HepG2 (cell line): Measurements from ENCODE around the gene TNP2. TPM values are rescaled to one million over a fixed set of nuclear protein-coding genes. Genes with fewer than 3 reads are reported as not detected.

ENCODE experiments used
- FOXA1 ChIP-seq, 2 experiments: fragments of 450-650 bp in 1 of 2; sonication (generic) in 1 of 2; formaldehyde crosslinking in 1 of 2; IDR thresholded peaks; 2 replicates each; pipeline versions ENCODE4 v1.4.0 to v1.6.1; 2016 to 2020; ENCODE audit warnings: missing genetic modification reagents in 1 of 2
- FOXK2 ChIP-seq: fragments of 450-650 bp; IDR thresholded peaks from 2 replicates; pipeline ENCODE4 v1.6.1; 2016
- HES4 ChIP-seq: sonication (generic); formaldehyde crosslinking; IDR thresholded peaks from 2 replicates; pipeline ENCODE4 v1.9.0; 2021; ENCODE audit warnings: mild to moderate bottlenecking, missing genetic modification reagents, borderline replicate concordance
- HNF4G ChIP-seq, 2 experiments: sonication (generic) in 1 of 2; formaldehyde crosslinking in 1 of 2; IDR thresholded peaks; 2 replicates each; pipeline versions ENCODE4 v1.4.0 to v1.6.1; 2011 to 2020; ENCODE audit warnings: borderline replicate concordance in 2 of 2, low read depth in 2 of 2, mild to moderate bottlenecking in 2 of 2, low read length in 1 of 2, missing genetic modification reagents in 1 of 2, moderate library complexity in 1 of 2
- ZFP36L2 ChIP-seq: sonication (generic); formaldehyde crosslinking; IDR thresholded peaks from 2 replicates; pipeline ENCODE4 v1.4.0; 2020; ENCODE audit warnings: missing genetic modification reagents
- ZFP62 ChIP-seq: sonication (generic); formaldehyde crosslinking; IDR thresholded peaks from 2 replicates; pipeline ENCODE4 v1.4.0; 2020; ENCODE audit warnings: missing genetic modification reagents
- ZNF264 ChIP-seq: sonication (generic); formaldehyde crosslinking; IDR thresholded peaks from 2 replicates; pipeline ENCODE4 v1.4.0; 2020; ENCODE audit warnings: missing genetic modification reagents
- ZNF326 ChIP-seq: sonication (generic); formaldehyde crosslinking; IDR thresholded peaks from 2 replicates; pipeline ENCODE4 v1.4.0; 2020; ENCODE audit warnings: missing genetic modification reagents, borderline replicate concordance
- ZNF589 ChIP-seq: sonication (generic); formaldehyde crosslinking; conservative IDR thresholded peaks from 2 replicates; pipeline ENCODE4 v1.8.0; 2022; ENCODE audit warnings: mild to moderate bottlenecking, moderate library complexity, missing genetic modification reagents
- ZNF644 ChIP-seq: IDR thresholded peaks from 2 replicates; pipeline ENCODE4 v1.6.1; 2016; ENCODE audit warnings: low read depth
- ZNF749 ChIP-seq: sonication (generic); formaldehyde crosslinking; IDR thresholded peaks from 2 replicates; pipeline ENCODE4 v1.8.0; 2022; ENCODE audit warnings: mild to moderate bottlenecking, missing genetic modification reagents, moderate library complexity, borderline replicate concordance
- polyA plus RNA-seq, 8 experiments: library from polyadenylated mRNA; depleted of rRNA in 3 of 8; stranded (reverse) in 7 of 8; unstranded in 1 of 8; fragments of >200 nt; fragmentation: Illumina TruSeq in 4 of 8; extraction: Trizol in 4 of 8; gene quantifications; 2 replicates each; pipeline versions ENCODE4 v1.2.1 to v1.2.3, GENCODE V29; 2011 to 2016; ENCODE audit warnings: low read depth in 4 of 8, missing spikeins in 1 of 8, mixed read lengths in 1 of 8; ENCODE audit not compliant: insufficient read depth in 1 of 8
- total RNA-seq, 5 experiments: library from RNA; depleted of rRNA; stranded (reverse); fragments of >200 nt; fragmentation: Illumina TruSeq; extraction: Trizol; gene quantifications; 2 replicates each; pipeline ENCODE4 v1.2.3, GENCODE V29; 2016; ENCODE audit warnings: low read depth in 1 of 5
- TF ChIP-seq, protein P1 (sequence below): sonication (generic); formaldehyde crosslinking; IDR thresholded peaks from 2 replicates; pipeline ENCODE4 v1.5.0; 2020; ENCODE audit warnings: mild to moderate bottlenecking, missing genetic modification reagents
- TF ChIP-seq, protein P2 (sequence below): IDR thresholded peaks from 2 replicates; pipeline ENCODE4 v1.6.1; 2012; ENCODE audit warnings: inconsistent platforms
- TF ChIP-seq, protein P3 (sequence below): sonication (generic); formaldehyde crosslinking; IDR thresholded peaks from 2 replicates; pipeline ENCODE4 v1.4.0; 2020; ENCODE audit warnings: missing genetic modification reagents
- TF ChIP-seq, protein P4 (sequence below): sonication (generic); formaldehyde crosslinking; IDR thresholded peaks from 2 replicates; pipeline ENCODE4 v1.4.0; 2020; ENCODE audit warnings: mild to moderate bottlenecking, missing genetic modification reagents, borderline replicate concordance
- TF ChIP-seq, protein P5 (sequence below): sonication (generic); formaldehyde crosslinking; IDR thresholded peaks from 2 replicates; pipeline ENCODE4 v1.4.0; 2020; ENCODE audit warnings: missing genetic modification reagents; ENCODE audit errors: not compliant biosample characterization

Gene TNP2
- total and polyA plus RNA-seq, 2 of the 13 experiments (the other 11 are each of a cell fraction or from before 2014, with no cell fraction given), result not detected

DNA sequence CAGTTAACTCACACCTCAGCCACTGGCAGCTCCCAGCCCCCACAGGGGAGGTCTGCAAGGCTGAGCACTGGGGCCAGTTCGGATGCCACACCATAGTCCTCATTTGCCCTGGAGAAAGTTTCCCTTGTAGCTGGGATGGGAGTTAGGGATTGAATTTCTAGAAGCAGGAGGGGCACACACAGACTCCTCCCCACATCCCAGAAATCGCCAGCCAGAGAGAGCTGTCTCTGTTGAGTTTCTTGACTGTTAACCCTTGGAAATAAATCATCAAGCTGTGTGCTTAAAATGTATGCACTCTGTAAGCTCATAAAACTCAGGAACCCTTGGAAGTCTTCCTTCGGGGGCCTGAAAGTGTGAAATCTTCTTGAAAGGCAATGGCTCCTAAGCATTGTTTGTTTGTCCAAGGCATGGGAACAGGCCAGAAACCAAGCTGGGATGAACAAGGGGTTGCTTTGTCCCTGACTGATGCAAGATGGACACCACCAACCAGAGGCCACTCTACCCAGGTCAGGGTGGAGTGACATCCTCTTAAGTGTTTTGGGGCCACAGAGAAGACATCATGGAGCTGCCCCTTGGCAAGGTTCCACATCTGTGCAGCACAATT lies 4.7 kb upstream of the TNP2 start (continued):
- TF ChIP-seq HNF4G (IDR thresholded peaks at IDR 0.05; ENCODE audit: borderline replicate concordance, low read depth, low read length), result peak; percentile 42; the same call in 1 of the 2 replicates
- TF ChIP-seq HNF4G (CRISPR knock-in tag; IDR thresholded peaks at IDR 0.05; ENCODE audit: borderline replicate concordance, low read depth), result no peak
- TF ChIP-seq, protein P1, sequence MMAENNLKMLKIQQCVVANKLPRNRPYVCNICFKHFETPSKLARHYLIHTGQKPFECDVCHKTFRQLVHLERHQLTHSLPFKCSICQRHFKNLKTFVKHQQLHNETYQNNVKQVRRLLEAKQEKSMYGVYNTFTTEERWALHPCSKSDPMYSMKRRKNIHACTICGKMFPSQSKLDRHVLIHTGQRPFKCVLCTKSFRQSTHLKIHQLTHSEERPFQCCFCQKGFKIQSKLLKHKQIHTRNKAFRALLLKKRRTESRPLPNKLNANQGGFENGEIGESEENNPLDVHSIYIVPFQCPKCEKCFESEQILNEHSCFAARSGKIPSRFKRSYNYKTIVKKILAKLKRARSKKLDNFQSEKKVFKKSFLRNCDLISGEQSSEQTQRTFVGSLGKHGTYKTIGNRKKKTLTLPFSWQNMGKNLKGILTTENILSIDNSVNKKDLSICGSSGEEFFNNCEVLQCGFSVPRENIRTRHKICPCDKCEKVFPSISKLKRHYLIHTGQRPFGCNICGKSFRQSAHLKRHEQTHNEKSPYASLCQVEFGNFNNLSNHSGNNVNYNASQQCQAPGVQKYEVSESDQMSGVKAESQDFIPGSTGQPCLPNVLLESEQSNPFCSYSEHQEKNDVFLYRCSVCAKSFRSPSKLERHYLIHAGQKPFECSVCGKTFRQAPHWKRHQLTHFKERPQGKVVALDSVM (CRISPR knock-in tag), result no peak
- no peak for TF ChIP-seq HES4 (CRISPR knock-in tag)
- peak; percentile 98 for TF ChIP-seq ZNF644
- TF ChIP-seq ZNF589 (CRISPR knock-in tag), result no peak
- TF ChIP-seq FOXA1 (IDR thresholded peaks at IDR 0.05), result no peak
- peak; percentile 62; the same call in 1 of the 2 replicates for TF ChIP-seq FOXA1 (CRISPR knock-in tag; IDR thresholded peaks at IDR 0.05)
- TF ChIP-seq ZNF326 (CRISPR knock-in tag), result no peak
- TF ChIP-seq ZFP62 (CRISPR knock-in tag), result no peak
- TF ChIP-seq, protein P2, sequence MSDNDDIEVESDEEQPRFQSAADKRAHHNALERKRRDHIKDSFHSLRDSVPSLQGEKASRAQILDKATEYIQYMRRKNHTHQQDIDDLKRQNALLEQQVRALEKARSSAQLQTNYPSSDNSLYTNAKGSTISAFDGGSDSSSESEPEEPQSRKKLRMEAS, result 0 out of 2 replicates have a peak, but pooled peaks have one; percentile 46
- TF ChIP-seq ZFP36L2, result no peak
- TF ChIP-seq ZNF749, result no peak
- TF ChIP-seq, protein P3, sequence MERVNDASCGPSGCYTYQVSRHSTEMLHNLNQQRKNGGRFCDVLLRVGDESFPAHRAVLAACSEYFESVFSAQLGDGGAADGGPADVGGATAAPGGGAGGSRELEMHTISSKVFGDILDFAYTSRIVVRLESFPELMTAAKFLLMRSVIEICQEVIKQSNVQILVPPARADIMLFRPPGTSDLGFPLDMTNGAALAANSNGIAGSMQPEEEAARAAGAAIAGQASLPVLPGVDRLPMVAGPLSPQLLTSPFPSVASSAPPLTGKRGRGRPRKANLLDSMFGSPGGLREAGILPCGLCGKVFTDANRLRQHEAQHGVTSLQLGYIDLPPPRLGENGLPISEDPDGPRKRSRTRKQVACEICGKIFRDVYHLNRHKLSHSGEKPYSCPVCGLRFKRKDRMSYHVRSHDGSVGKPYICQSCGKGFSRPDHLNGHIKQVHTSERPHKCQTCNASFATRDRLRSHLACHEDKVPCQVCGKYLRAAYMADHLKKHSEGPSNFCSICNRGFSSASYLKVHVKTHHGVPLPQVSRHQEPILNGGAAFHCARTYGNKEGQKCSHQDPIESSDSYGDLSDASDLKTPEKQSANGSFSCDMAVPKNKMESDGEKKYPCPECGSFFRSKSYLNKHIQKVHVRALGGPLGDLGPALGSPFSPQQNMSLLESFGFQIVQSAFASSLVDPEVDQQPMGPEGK (CRISPR knock-in tag), result peak; percentile 39
- TF ChIP-seq ZNF264 (CRISPR knock-in tag), result no peak
- TF ChIP-seq, protein P4, sequence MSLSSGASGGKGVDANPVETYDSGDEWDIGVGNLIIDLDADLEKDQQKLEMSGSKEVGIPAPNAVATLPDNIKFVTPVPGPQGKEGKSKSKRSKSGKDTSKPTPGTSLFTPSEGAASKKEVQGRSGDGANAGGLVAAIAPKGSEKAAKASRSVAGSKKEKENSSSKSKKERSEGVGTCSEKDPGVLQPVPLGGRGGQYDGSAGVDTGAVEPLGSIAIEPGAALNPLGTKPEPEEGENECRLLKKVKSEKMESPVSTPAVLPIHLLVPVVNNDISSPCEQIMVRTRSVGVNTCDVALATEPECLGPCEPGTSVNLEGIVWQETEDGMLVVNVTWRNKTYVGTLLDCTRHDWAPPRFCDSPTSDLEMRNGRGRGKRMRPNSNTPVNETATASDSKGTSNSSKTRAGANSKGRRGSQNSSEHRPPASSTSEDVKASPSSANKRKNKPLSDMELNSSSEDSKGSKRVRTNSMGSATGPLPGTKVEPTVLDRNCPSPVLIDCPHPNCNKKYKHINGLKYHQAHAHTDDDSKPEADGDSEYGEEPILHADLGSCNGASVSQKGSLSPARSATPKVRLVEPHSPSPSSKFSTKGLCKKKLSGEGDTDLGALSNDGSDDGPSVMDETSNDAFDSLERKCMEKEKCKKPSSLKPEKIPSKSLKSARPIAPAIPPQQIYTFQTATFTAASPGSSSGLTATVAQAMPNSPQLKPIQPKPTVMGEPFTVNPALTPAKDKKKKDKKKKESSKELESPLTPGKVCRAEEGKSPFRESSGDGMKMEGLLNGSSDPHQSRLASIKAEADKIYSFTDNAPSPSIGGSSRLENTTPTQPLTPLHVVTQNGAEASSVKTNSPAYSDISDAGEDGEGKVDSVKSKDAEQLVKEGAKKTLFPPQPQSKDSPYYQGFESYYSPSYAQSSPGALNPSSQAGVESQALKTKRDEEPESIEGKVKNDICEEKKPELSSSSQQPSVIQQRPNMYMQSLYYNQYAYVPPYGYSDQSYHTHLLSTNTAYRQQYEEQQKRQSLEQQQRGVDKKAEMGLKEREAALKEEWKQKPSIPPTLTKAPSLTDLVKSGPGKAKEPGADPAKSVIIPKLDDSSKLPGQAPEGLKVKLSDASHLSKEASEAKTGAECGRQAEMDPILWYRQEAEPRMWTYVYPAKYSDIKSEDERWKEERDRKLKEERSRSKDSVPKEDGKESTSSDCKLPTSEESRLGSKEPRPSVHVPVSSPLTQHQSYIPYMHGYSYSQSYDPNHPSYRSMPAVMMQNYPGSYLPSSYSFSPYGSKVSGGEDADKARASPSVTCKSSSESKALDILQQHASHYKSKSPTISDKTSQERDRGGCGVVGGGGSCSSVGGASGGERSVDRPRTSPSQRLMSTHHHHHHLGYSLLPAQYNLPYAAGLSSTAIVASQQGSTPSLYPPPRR (CRISPR knock-in tag), result peak; percentile 47; the same call in 1 of the 2 replicates
- TF ChIP-seq, protein P5, sequence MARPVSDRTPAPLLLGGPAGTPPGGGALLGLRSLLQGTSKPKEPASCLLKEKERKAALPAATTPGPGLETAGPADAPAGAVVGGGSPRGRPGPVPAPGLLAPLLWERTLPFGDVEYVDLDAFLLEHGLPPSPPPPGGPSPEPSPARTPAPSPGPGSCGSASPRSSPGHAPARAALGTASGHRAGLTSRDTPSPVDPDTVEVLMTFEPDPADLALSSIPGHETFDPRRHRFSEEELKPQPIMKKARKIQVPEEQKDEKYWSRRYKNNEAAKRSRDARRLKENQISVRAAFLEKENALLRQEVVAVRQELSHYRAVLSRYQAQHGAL (CRISPR knock-in tag), result no peak
- TF ChIP-seq FOXK2, result no peak
